Measurements from ENCODE around the gene ADK. TPM values are rescaled to one million over a fixed set of nuclear protein-coding genes. Genes with fewer than 3 reads are reported as not detected.

ADK gene
- total RNA-seq, 3 donors from 2014 or later: 27.2 to 50.8 (median 40.0) TPM

GRCh38 chr10:74164716-74165529 lies 13.9 kb downstream of the ADK start:
- no peaks in the 10 kb centered on the region for H3K9me3 ChIP-seq
- H3K4me3 ChIP-seq: no peak overlapping the region
- no peak overlapping the region for H3K27ac ChIP-seq
- H3K27me3 ChIP-seq: no peaks in the 10 kb centered on the region
- intact Hi-C loops (cut with DNase I; ENCODE audit: low total_unique reads): no loop called here
- no peak for TF ChIP-seq CTCF (IDR thresholded peaks at IDR 0.05)
- TF ChIP-seq POLR2A (IDR thresholded peaks at IDR 0.05): no peak
- TF ChIP-seq POLR2AphosphoS5 (IDR thresholded peaks at IDR 0.05): no peak
- no peaks in the 10 kb centered on the region for H3K4me1 ChIP-seq
- H3K36me3 ChIP-seq: no peaks in the 10 kb centered on the region
- no peak for DNase-seq (ENCODE audit: low spot score in 2 of 2)

GRCh38 chr10:74165530-74165901 lies 14.5 kb downstream of the ADK start:
- Histone ChIP-seq H3K4me3 (no peak overlapping the region), H3K4me1 (no peaks in the 10 kb centered on the region), H3K27ac (no peak overlapping the region), H3K36me3 (no peaks in the 10 kb centered on the region), H3K27me3 (no peaks in the 10 kb centered on the region), H3K9me3 (no peaks in the 10 kb centered on the region)
- intact Hi-C loops (cut with DNase I; ENCODE audit: low total_unique reads): no loop called here
- DNase-seq (ENCODE audit: low spot score in 2 of 2): no peak
- TF ChIP-seq POLR2AphosphoS5 (IDR thresholded peaks at IDR 0.05): no peak
- TF ChIP-seq CTCF (IDR thresholded peaks at IDR 0.05): no peak
- no peak for TF ChIP-seq POLR2A (IDR thresholded peaks at IDR 0.05)

GRCh38 chr10:74167443-74167842 lies 16.4 kb downstream of the ADK start:
- Histone ChIP-seq H3K4me3 (no peak overlapping the region), H3K9me3 (no peaks in the 10 kb centered on the region), H3K27ac (no peak overlapping the region), H3K36me3 (no peaks in the 10 kb centered on the region), H3K27me3 (no peaks in the 10 kb centered on the region), H3K4me1 (no peaks in the 10 kb centered on the region)
- DNase-seq (ENCODE audit: low spot score in 2 of 2): no peak
- TF ChIP-seq POLR2A (IDR thresholded peaks at IDR 0.05) (no peak), POLR2AphosphoS5 (IDR thresholded peaks at IDR 0.05) (no peak), CTCF (IDR thresholded peaks at IDR 0.05) (no peak)
- intact Hi-C loops (cut with DNase I; ENCODE audit: low total_unique reads): no loop called here

GRCh38 chr10:74171625-74172024 lies 20.6 kb downstream of the ADK start:
- no peaks in the 10 kb centered on the region for H3K27me3 ChIP-seq
- intact Hi-C loops (cut with DNase I; ENCODE audit: low total_unique reads): no loop called here
- H3K36me3 ChIP-seq: no peaks in the 10 kb centered on the region
- no peaks in the 10 kb centered on the region for H3K9me3 ChIP-seq
- no peak overlapping the region for H3K27ac ChIP-seq
- no peak overlapping the region for H3K4me3 ChIP-seq
- H3K4me1 ChIP-seq: peaks cover 0 to 7% of the 10 kb centered on the region in 2 donors
- no peak for DNase-seq (ENCODE audit: low spot score in 2 of 2)
- no peak for TF ChIP-seq POLR2AphosphoS5 (IDR thresholded peaks at IDR 0.05)
- TF ChIP-seq CTCF (IDR thresholded peaks at IDR 0.05): no peak
- no peak for TF ChIP-seq POLR2A (IDR thresholded peaks at IDR 0.05)

GRCh38 chr10:74174521-74174920 lies 23.5 kb downstream of the ADK start:
- Histone ChIP-seq H3K36me3 (no peaks in the 10 kb centered on the region), H3K27ac (no peak overlapping the region), H3K4me1 (peaks cover 0 to 7% of the 10 kb centered on the region in 2 donors), H3K4me3 (no peak overlapping the region), H3K27me3 (no peaks in the 10 kb centered on the region), H3K9me3 (no peaks in the 10 kb centered on the region)
- intact Hi-C loops (cut with DNase I; ENCODE audit: low total_unique reads): no loop called here
- TF ChIP-seq CTCF (IDR thresholded peaks at IDR 0.05): no peak
- TF ChIP-seq POLR2A (IDR thresholded peaks at IDR 0.05): no peak
- TF ChIP-seq POLR2AphosphoS5 (IDR thresholded peaks at IDR 0.05): no peak
- DNase-seq (ENCODE audit: low spot score in 2 of 2): no peak

All from breast epithelium (tissue), 4 donors.